GM21528 (cell line): ENCODE data around the gene SFT2D1.

Experiments
- ATAC-seq: cut with Tn5 transposase; IDR thresholded peaks from one replicate; pipeline ENCODE4 v1.9.1; 2021; ENCODE audit warnings: mild to moderate bottlenecking, moderate library complexity; ENCODE audit not compliant: unreplicated experiment, low FRiP score

The SFT2D1 gene

GRCh38 chr6:166282394-166283032, 59.8 kb downstream of the SFT2D1 start:
- no peak for ATAC-seq

- no peak for ATAC-seq
These were observed 61.2 kb downstream of the SFT2D1 start for GRCh38 chr6:166281104-166281503.

DNA sequence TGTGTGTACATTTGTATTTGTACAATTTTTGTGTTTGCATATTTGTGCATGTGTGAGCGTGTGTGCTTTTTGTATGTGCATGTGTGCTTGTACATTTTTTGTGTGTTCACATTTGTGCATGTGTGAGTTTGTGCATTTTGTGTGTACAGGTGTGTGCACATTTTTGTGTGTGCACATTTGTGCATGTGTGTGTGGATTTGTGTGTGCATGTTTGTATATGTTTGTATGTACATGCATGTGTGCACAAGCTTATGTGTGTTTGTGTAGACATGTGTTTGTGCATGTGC, 63.0 kb downstream of the SFT2D1 start:
- ATAC-seq: no peak

- no peak for ATAC-seq
These were observed 63.6 kb downstream of the SFT2D1 start for GRCh38 chr6:166278579-166279392.

GRCh38 chr6:166277892-166278578, 64.3 kb downstream of the SFT2D1 start:
- ATAC-seq: no peak

GRCh38 chr6:166277018-166277417, 65.3 kb downstream of the SFT2D1 start:
- ATAC-seq: no peak

- peak; percentile 87 for ATAC-seq
These were observed 66.6 kb downstream of the SFT2D1 start for GRCh38 chr6:166275714-166276166.

GRCh38 chr6:166274739-166275370, 67.5 kb downstream of the SFT2D1 start:
- no peak for ATAC-seq

- ATAC-seq: no peak
These were observed 68.2 kb downstream of the SFT2D1 start for GRCh38 chr6:166274163-166274562.

GRCh38 chr6:166271376-166271765, 71.0 kb downstream of the SFT2D1 start:
- no peak for ATAC-seq

DNA sequence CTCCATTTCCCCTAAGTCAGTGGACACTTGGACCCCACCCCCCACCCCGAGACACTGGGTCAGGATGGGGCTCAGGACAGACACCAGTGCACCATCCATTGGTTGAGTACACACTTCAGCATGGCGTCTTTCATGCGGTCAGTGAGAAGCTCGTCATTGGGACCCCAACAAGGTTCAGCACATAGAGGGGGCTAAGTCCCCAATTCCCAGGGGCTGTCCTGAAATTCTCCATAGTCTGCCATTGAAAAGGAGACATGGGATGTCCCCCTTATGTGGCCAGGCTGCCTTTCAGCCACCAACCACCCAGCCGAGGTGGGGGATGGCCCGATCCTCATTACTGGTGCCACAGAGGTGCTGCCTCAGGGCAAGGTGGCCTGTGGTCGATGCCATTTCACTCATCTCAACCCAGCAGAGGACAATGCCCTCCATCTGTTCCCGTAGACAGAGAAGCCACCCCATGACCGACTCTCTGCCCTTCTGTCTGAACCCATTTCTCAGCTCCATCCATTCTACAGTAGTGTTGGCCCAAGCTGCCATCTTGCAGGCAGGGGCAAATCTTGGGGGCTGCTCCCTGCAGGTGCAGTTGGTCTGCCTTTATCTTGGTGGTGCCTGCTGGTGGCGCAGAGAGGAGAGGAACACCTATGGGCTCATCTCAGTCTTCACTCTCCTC, 71.5 kb downstream of the SFT2D1 start:
- no peak for ATAC-seq
